ENCODE results near the gene JPH4. TPM values are rescaled to one million over a fixed set of nuclear protein-coding genes. Genes with fewer than 3 reads are reported as not detected.
A peak's percentile ranks its signal among the peaks of the same experiment; 100 is the strongest.

JPH4 gene
- total RNA-seq, 1 experiment from 2014 or later, result 6.8 TPM

DNA sequence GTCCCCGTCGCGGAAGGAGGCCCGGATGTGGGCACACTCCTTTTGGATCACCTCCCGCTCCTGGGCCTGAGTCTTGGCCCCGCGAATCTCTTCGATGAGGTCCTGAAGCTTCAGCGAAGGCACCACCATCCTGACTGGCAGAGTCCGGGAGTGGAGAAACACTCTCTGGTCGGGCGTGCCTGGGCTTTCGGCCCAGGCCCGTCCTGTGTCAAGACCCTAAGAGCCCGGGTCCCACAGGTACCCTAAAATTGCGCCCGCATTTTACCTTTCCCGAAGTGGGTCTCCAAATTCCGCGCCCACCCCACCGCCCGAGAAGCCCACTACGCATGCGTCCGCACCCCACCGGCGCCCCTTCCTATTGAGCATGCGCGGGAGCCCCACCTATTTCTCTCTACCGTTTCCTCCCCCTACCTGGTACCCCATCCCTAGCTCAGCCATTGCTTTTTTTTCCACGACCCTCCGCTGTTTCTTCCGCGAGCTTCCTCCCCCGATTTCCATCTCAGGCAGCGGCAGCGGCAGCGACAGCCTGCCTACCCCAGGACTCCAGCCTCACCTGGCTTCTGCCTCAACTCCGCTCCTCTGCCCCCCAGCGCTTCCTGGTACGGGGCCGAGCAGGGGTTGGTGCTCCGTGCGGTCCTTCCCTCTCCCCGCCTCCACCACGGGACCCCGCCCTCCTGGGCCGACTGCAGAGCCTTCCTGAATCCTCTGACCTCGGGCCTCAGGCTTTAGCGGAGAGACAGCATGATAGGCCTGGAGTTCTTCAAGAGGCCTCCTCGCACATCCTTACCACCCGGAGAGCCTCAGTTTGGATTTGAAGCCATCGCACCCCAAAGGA lies 11.2 kb downstream of the JPH4 start, which contains the start of gene AP1G2:
Gene AP1G2 (minus strand): TSS at position 606 of the 835 bp plus-strand sequence. CDS start 477 bp downstream, at position 129.
- H3K14ac ChIP-seq (ENCODE audit: insufficient read depth, low read length), result peak within 1 kb of the TSS; percentile 80; the same call in 1 of the 2 replicates
- no peak within 1 kb of the TSS for H2AFZ ChIP-seq (ENCODE audit: low read length)
- H3K4me1 Mint-ChIP-seq, result peaks cover 35% of the 10 kb centered on the region in 2 experiments
- H3K36me3 Mint-ChIP-seq (ENCODE audit: insufficient read depth in 1 of 3, low read depth in 3 of 3), result peaks cover 12 to 40% (median 34%) of the 10 kb centered on the region in 3 experiments
- H3K4me2 ChIP-seq (ENCODE audit: insufficient read depth, insufficient read length, low read length), result peak within 1 kb of the TSS; percentile 75
- no peaks in the 10 kb centered on the region for H3K79me1 ChIP-seq (ENCODE audit: insufficient read depth, low read depth, low read length, poor library complexity, severe bottlenecking)
- H3K4ac ChIP-seq (ENCODE audit: low read depth, low read length), result no peak within 1 kb of the TSS
- H3K23me2 ChIP-seq (ENCODE audit: insufficient read length, low read depth, low read length, poor library complexity, severe bottlenecking), result peaks cover 3% of the 10 kb centered on the region
- H4K20me1 ChIP-seq (ENCODE audit: control insufficient read depth, insufficient read depth, insufficient read length), result peaks cover 3% of the 10 kb centered on the region
- H3K27me3 ChIP-seq (ENCODE audit: insufficient read depth, low read length), result no peaks in the 10 kb centered on the region
- no peak within 1 kb of the TSS for H2BK12ac ChIP-seq (ENCODE audit: insufficient read length, low read depth, low read length)
- WGBS (ENCODE audit: extremely low coverage, insufficient read length, low lambda C conversion rate), result no CpG with 5 or more reads among the region's 53 CpGs
- H2BK20ac ChIP-seq (ENCODE audit: low read depth, low read length, poor library complexity, severe bottlenecking), result no peak within 1 kb of the TSS
- no peak within 1 kb of the TSS for H2BK5ac ChIP-seq (ENCODE audit: insufficient read length, low read length)
- peak within 1 kb of the TSS; percentile 94 to 97 (median 95) for H3K27ac Mint-ChIP-seq
- H3K9me3 ChIP-seq (ENCODE audit: control insufficient read depth, low read depth, low read length), result no peaks in the 10 kb centered on the region
- H2AK5ac ChIP-seq (ENCODE audit: insufficient read length, low read length), result no peak within 1 kb of the TSS
- H2BK120ac ChIP-seq (ENCODE audit: low read depth, low read length, poor library complexity, severe bottlenecking), result no peak within 1 kb of the TSS
- no peaks in the 10 kb centered on the region for H3K79me2 ChIP-seq (ENCODE audit: insufficient read depth, low read length)
- H4K91ac ChIP-seq (ENCODE audit: insufficient read length, low read depth, low read length), result no peak within 1 kb of the TSS
- DNase-seq, result peak; percentile 94
- no peak within 1 kb of the TSS for H3K56ac ChIP-seq (ENCODE audit: insufficient read length, low read depth, low read length)
- H4K5ac ChIP-seq (ENCODE audit: insufficient read length, low read depth, low read length), result no peak within 1 kb of the TSS
- peak within 1 kb of the TSS; percentile 86 for H3K18ac ChIP-seq (ENCODE audit: insufficient read length, low read depth, low read length)
- no peak within 1 kb of the TSS for H3K27ac ChIP-seq (ENCODE audit: insufficient read length, low read depth, low read length)
- H3K4me3 Mint-ChIP-seq, result peak within 1 kb of the TSS; percentile 95 to 99
- no peaks in the 10 kb centered on the region for H3K9me3 Mint-ChIP-seq
- H3K4me1 ChIP-seq (ENCODE audit: insufficient read depth, low read length), result peaks cover 9% of the 10 kb centered on the region
- H3K23ac ChIP-seq (ENCODE audit: insufficient read length, low read depth, low read length), result no peak within 1 kb of the TSS
- no peak within 1 kb of the TSS for H2BK15ac ChIP-seq (ENCODE audit: low read depth, low read length)
- H4K8ac ChIP-seq (replicated peaks; ENCODE audit: insufficient read length, low read depth, low read length), result no peak within 1 kb of the TSS
- H3K9ac ChIP-seq (ENCODE audit: extremely low read depth, insufficient read length, low read length), result peak within 1 kb of the TSS; percentile 18
- TF ChIP-seq, protein P1, sequence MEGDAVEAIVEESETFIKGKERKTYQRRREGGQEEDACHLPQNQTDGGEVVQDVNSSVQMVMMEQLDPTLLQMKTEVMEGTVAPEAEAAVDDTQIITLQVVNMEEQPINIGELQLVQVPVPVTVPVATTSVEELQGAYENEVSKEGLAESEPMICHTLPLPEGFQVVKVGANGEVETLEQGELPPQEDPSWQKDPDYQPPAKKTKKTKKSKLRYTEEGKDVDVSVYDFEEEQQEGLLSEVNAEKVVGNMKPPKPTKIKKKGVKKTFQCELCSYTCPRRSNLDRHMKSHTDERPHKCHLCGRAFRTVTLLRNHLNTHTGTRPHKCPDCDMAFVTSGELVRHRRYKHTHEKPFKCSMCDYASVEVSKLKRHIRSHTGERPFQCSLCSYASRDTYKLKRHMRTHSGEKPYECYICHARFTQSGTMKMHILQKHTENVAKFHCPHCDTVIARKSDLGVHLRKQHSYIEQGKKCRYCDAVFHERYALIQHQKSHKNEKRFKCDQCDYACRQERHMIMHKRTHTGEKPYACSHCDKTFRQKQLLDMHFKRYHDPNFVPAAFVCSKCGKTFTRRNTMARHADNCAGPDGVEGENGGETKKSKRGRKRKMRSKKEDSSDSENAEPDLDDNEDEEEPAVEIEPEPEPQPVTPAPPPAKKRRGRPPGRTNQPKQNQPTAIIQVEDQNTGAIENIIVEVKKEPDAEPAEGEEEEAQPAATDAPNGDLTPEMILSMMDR (conservative IDR thresholded peaks at IDR 0.05), result no peak
- H3K27me3 Mint-ChIP-seq (ENCODE audit: low read depth), result peaks cover 4% of the 10 kb centered on the region
- H3T11ph ChIP-seq (ENCODE audit: low read length), result no peak within 1 kb of the TSS

Data from H9 (cell line).